H9 (cell line): ENCODE data around the gene ST14. TPM values are rescaled to one million over a fixed set of nuclear protein-coding genes. Genes with fewer than 3 reads are reported as not detected.

Experiments used
- DNase-seq: peaks from one replicate; pipeline ENCODE4 v3.0.0-alpha.2; 2017
- H2AFZ ChIP-seq: one replicate; pipeline ENCODE4 v1.6.1; 2013; ENCODE audit warnings: mild to moderate bottlenecking, low read length, control low read depth, moderate library complexity
- H2AK5ac ChIP-seq: 2 replicates; pipeline ENCODE4 v1.6.1; 2013; ENCODE audit warnings: low read length, control low read depth, mixed read lengths; ENCODE audit not compliant: insufficient read length
- H2BK120ac ChIP-seq: one replicate; pipeline ENCODE4 v1.6.1; 2013; ENCODE audit warnings: low read depth, mild to moderate bottlenecking, low read length, control low read depth, inconsistent platforms; ENCODE audit not compliant: poor library complexity, severe bottlenecking
- H2BK12ac ChIP-seq: 2 replicates; pipeline ENCODE4 v1.6.1; 2013; ENCODE audit warnings: low read length, control low read depth, mixed read lengths, low read depth; ENCODE audit not compliant: insufficient read length
- H2BK15ac ChIP-seq: 2 replicates; pipeline ENCODE4 v1.6.1; 2013; ENCODE audit warnings: low read depth, low read length, control low read depth
- H2BK20ac ChIP-seq: one replicate; pipeline ENCODE4 v1.6.1; 2013; ENCODE audit warnings: low read depth, mild to moderate bottlenecking, low read length, control low read depth, inconsistent platforms; ENCODE audit not compliant: poor library complexity, severe bottlenecking
- H2BK5ac ChIP-seq: 2 replicates; pipeline ENCODE4 v1.6.1; 2013; ENCODE audit warnings: low read length, control low read depth, mixed read lengths; ENCODE audit not compliant: insufficient read length
- H3K14ac ChIP-seq: 2 replicates; pipeline ENCODE4 v1.6.1; 2013; ENCODE audit warnings: low read length, control low read depth; ENCODE audit not compliant: insufficient read depth
- H3K18ac ChIP-seq: 2 replicates; pipeline ENCODE4 v1.6.1; 2013; ENCODE audit warnings: low read depth, mild to moderate bottlenecking, mixed read lengths, low read length, control low read depth; ENCODE audit not compliant: insufficient read length
- H3K23ac ChIP-seq: 2 replicates; pipeline ENCODE4 v1.6.1; 2013; ENCODE audit warnings: low read length, control low read depth, mixed read lengths, low read depth; ENCODE audit not compliant: insufficient read length
- H3K23me2 ChIP-seq: 2 replicates; pipeline ENCODE4 v1.6.1; 2013; ENCODE audit warnings: low read depth, mild to moderate bottlenecking, mixed read lengths, low read length, control low read depth; ENCODE audit not compliant: insufficient read length, poor library complexity, severe bottlenecking
- H3K27ac ChIP-seq: 2 replicates; pipeline ENCODE4 v1.5.1; 2013; ENCODE audit warnings: low read length, control low read depth, mixed read lengths, low read depth; ENCODE audit not compliant: insufficient read length
- H3K27me3 ChIP-seq: 2 replicates; pipeline ENCODE4 v1.6.1; 2013; ENCODE audit warnings: low read length, control low read depth, inconsistent platforms; ENCODE audit not compliant: insufficient read depth
- H3K4ac ChIP-seq: 2 replicates; pipeline ENCODE4 v1.6.1; 2013; ENCODE audit warnings: low read depth, mild to moderate bottlenecking, control low read depth, inconsistent platforms, low read length, moderate library complexity
- H3K4me1 ChIP-seq: 2 replicates; pipeline ENCODE4 v1.6.1; 2013; ENCODE audit warnings: low read length, control low read depth, inconsistent platforms; ENCODE audit not compliant: insufficient read depth
- H3K4me2 ChIP-seq: 2 replicates; pipeline ENCODE4 v1.6.1; 2013; ENCODE audit warnings: low read length, control low read depth, mixed read lengths; ENCODE audit not compliant: insufficient read length, insufficient read depth
- H3K56ac ChIP-seq: 2 replicates; pipeline ENCODE4 v1.6.1; 2013; ENCODE audit warnings: low read depth, mild to moderate bottlenecking, mixed read lengths, low read length, control low read depth; ENCODE audit not compliant: insufficient read length
- H3K79me1 ChIP-seq: 2 replicates; pipeline ENCODE4 v1.6.1; 2013; ENCODE audit warnings: low read depth, mild to moderate bottlenecking, moderate library complexity, low read length, control low read depth, inconsistent platforms; ENCODE audit not compliant: insufficient read depth, poor library complexity, severe bottlenecking
- H3K79me2 ChIP-seq: 2 replicates; pipeline ENCODE4 v1.6.1; 2013; ENCODE audit warnings: low read length, control low read depth, inconsistent platforms; ENCODE audit not compliant: insufficient read depth
- H3K9ac ChIP-seq: 2 replicates; pipeline ENCODE4 v1.6.1; 2013; ENCODE audit warnings: low read length, control low read depth, mixed read lengths; ENCODE audit not compliant: insufficient read length; ENCODE audit errors: extremely low read depth
- H3K9me3 ChIP-seq: one replicate; pipeline ENCODE4 v1.6.1; 2013; ENCODE audit warnings: low read depth, low read length, inconsistent platforms; ENCODE audit not compliant: control insufficient read depth
- H3T11ph ChIP-seq: one replicate; pipeline ENCODE4 v1.6.1; 2013; ENCODE audit warnings: mild to moderate bottlenecking, low read length, control low read depth, inconsistent platforms
- H4K20me1 ChIP-seq: one replicate; pipeline ENCODE4 v1.6.1; 2013; ENCODE audit not compliant: control insufficient read depth, insufficient read length, insufficient read depth
- H4K5ac ChIP-seq: 2 replicates; pipeline ENCODE4 v1.6.1; 2013; ENCODE audit warnings: low read depth, mild to moderate bottlenecking, mixed read lengths, low read length, control low read depth; ENCODE audit not compliant: insufficient read length
- H4K8ac ChIP-seq: replicated peaks from 2 replicates; pipeline ENCODE4 v1.6.1; 2013; ENCODE audit warnings: low read length, control low read depth, mixed read lengths, low read depth; ENCODE audit not compliant: insufficient read length
- H4K91ac ChIP-seq: 2 replicates; pipeline ENCODE4 v1.6.1; 2013; ENCODE audit warnings: low read depth, mild to moderate bottlenecking, moderate library complexity, mixed read lengths, low read length, control low read depth; ENCODE audit not compliant: insufficient read length
- H3K27ac Mint-ChIP-seq, 3 experiments: 2 replicates in 2 of 3; 3 replicates in 1 of 3; pipeline ENCODE4 v1.8.0; 2020 to 2021; ENCODE audit warnings: mixed read lengths in 3 of 3, mild to moderate bottlenecking in 1 of 3, moderate library complexity in 1 of 3
- H3K27me3 Mint-ChIP-seq: 2 replicates; pipeline ENCODE4 v1.8.0; 2021; ENCODE audit warnings: low read depth, mild to moderate bottlenecking, moderate library complexity, mixed read lengths
- H3K36me3 Mint-ChIP-seq, 3 experiments: 2 replicates in 2 of 3; 3 replicates in 1 of 3; pipeline ENCODE4 v1.8.0; 2020 to 2021; ENCODE audit warnings: low read depth in 3 of 3, mixed read lengths in 3 of 3; ENCODE audit not compliant: insufficient read depth in 1 of 3
- H3K4me1 Mint-ChIP-seq, 2 experiments: 2 replicates each; pipeline ENCODE4 v1.8.0; 2020; ENCODE audit warnings: mixed read lengths in 2 of 2
- H3K4me3 Mint-ChIP-seq, 2 experiments: 2 replicates in 1 of 2; 3 replicates in 1 of 2; pipeline ENCODE4 v1.8.0; 2020 to 2021; ENCODE audit warnings: mild to moderate bottlenecking in 2 of 2, mixed read lengths in 2 of 2, moderate library complexity in 1 of 2
- H3K9me3 Mint-ChIP-seq, 2 experiments: 2 replicates in 1 of 2; 3 replicates in 1 of 2; pipeline ENCODE4 v1.8.0; 2020; ENCODE audit warnings: mild to moderate bottlenecking in 2 of 2, mixed read lengths in 2 of 2, moderate library complexity in 1 of 2
- CTCF ChIP-seq: fragments of 200-600 bp; sonication (generic); conservative IDR thresholded peaks from 3 replicates; pipeline ENCODE4 v1.8.0; 2021; ENCODE audit warnings: antibody characterized with exemption, mild to moderate bottlenecking
- WGBS: extraction: QIAGEN DNeasy Blood & Tissue Kit; methylation state at CpG from one replicate; pipeline ENCODE4 v1.1.7; 2013; ENCODE audit warnings: missing lambda C conversion rate, low lambda C conversion rate, mixed read lengths; ENCODE audit not compliant: insufficient read length; ENCODE audit errors: extremely low coverage; 5-methylcytosine and 5-hydroxymethylcytosine counted together
- total RNA-seq: library from RNA; stranded (reverse); gene quantifications from 2 replicates; pipeline ENCODE4 v1.2.1, GENCODE V29; 2021

The ST14 gene
- total RNA-seq, 1 experiment from 2014 or later: 22.4 TPM

GRCh38 chr11:130160498-130161155 is 1.0 kb downstream of the ST14 start:
- peak overlapping the region; percentile 79 to 82 for H3K4me3 Mint-ChIP-seq
- H3K27me3 Mint-ChIP-seq: peaks cover 71% of the 10 kb centered on the region
- H4K5ac ChIP-seq: no peak overlapping the region
- H3K4me1 Mint-ChIP-seq: peaks cover 35 to 38% of the 10 kb centered on the region in 2 experiments
- no peaks in the 10 kb centered on the region; a peak in 1 of 5 replicates for H3K9me3 Mint-ChIP-seq
- no peak overlapping the region for H3K9ac ChIP-seq
- no peak overlapping the region for H4K91ac ChIP-seq
- H3K56ac ChIP-seq: no peak overlapping the region
- H3K18ac ChIP-seq: no peak overlapping the region
- no peaks in the 10 kb centered on the region; a peak in 2 of 7 replicates for H3K36me3 Mint-ChIP-seq
- H3K9me3 ChIP-seq: no peaks in the 10 kb centered on the region
- no peak overlapping the region for H3K23ac ChIP-seq
- no peak overlapping the region for H3K27ac ChIP-seq
- no peak overlapping the region for H2BK15ac ChIP-seq
- WGBS: no CpG with 5 or more reads among the region's 19 CpGs
- no peak overlapping the region for H3T11ph ChIP-seq
- no peaks in the 10 kb centered on the region for H4K20me1 ChIP-seq
- no peak overlapping the region for H2BK12ac ChIP-seq
- H3K23me2 ChIP-seq: peaks cover 8% of the 10 kb centered on the region
- H3K27me3 ChIP-seq: peaks cover 17% of the 10 kb centered on the region; the same call in 1 of the 2 replicates
- H2AK5ac ChIP-seq: no peak overlapping the region
- H3K4me1 ChIP-seq: no peaks in the 10 kb centered on the region; the same call in 1 of the 2 replicates
- peak overlapping the region; percentile 67 for H3K4me2 ChIP-seq
- H3K14ac ChIP-seq: no peak overlapping the region
- H3K4ac ChIP-seq: no peak overlapping the region
- H2BK20ac ChIP-seq: no peak overlapping the region
- DNase-seq: no peak
- no peaks in the 10 kb centered on the region for H3K79me1 ChIP-seq
- no peak overlapping the region for H2AFZ ChIP-seq
- H2BK120ac ChIP-seq: no peak overlapping the region
- H4K8ac ChIP-seq: no peak overlapping the region
- no peaks in the 10 kb centered on the region for H3K79me2 ChIP-seq
- no peak overlapping the region for H2BK5ac ChIP-seq
- TF ChIP-seq CTCF: no peak
- H3K27ac Mint-ChIP-seq: peak overlapping the region in 1 of 3 experiments; percentile 66; a peak in 2 of 7 replicates
